Activated CD8-positive, alpha-beta T cell treated with anti-CD3 and anti-CD28 coated beads, Interleukin-2, amount 10 ng/mL, durations not matched to agents 7 days and 5 days (primary cell): ENCODE measurements around the gene TOR4A. TPM values are rescaled to one million over a fixed set of nuclear protein-coding genes. Genes with fewer than 3 reads are reported as not detected.
"Not testable (repeated sequence)": the region's sequence is repeated elsewhere in the genome, so short reads cannot be mapped to it uniquely, and the experiment has no call there.

Source experiments
- ATAC-seq: fragments of 150-1000 bp; cut with Tn5 transposase; one replicate; pipeline ENCODE4 v1.10.0; 2021; ENCODE audit warnings: moderate library complexity
- CTCF ChIA-PET: fragments of 350-600 bp; sonication (Branson Sonifier 250); formaldehyde crosslinking; loops from one replicate; lab custom pipeline; 2021; ENCODE audit warnings: antibody characterized with exemption; lab: Charles Lee
- POLR2A ChIA-PET: fragments of 350-600 bp; sonication (Branson Sonifier 250); formaldehyde crosslinking; loops from one replicate; lab custom pipeline; 2021; ENCODE audit warnings: antibody characterized with exemption; lab: Charles Lee
- DNase-seq: peaks from one replicate; pipeline ENCODE4 v3.0.0-alpha.2; 2020
- H3K27ac Mint-ChIP-seq: one replicate; pipeline ENCODE4 v1.8.0; 2021; ENCODE audit warnings: mild to moderate bottlenecking, mixed read lengths
- H3K27me3 Mint-ChIP-seq: one replicate; pipeline ENCODE4 v1.8.0; 2021; ENCODE audit warnings: low read depth, mixed read lengths
- H3K36me3 Mint-ChIP-seq: one replicate; pipeline ENCODE4 v1.8.0; 2021; ENCODE audit warnings: low read depth, mixed read lengths
- H3K4me1 Mint-ChIP-seq: one replicate; pipeline ENCODE4 v1.8.0; 2021; ENCODE audit warnings: low read depth, mixed read lengths
- H3K4me3 Mint-ChIP-seq: one replicate; pipeline ENCODE4 v1.8.0; 2021; ENCODE audit warnings: mild to moderate bottlenecking, mixed read lengths
- H3K9me3 Mint-ChIP-seq: one replicate; pipeline ENCODE4 v1.8.0; 2022; ENCODE audit warnings: mixed read lengths; ENCODE audit not compliant: insufficient read depth
- total RNA-seq, 2 experiments: library from RNA; stranded (reverse); gene quantifications; one replicate each; pipeline ENCODE4 v1.2.3, GENCODE V29; 2021

The TOR4A gene
- total RNA-seq, 2 experiments from 2014 or later, result 6.6 to 7.0 TPM

GRCh38 chr9:137240318-137240840, 37.1 kb upstream of the TOR4A start:
- H3K9me3 Mint-ChIP-seq, result no peaks in the 10 kb centered on the region
- no peaks in the 10 kb centered on the region for H3K27me3 Mint-ChIP-seq
- H3K27ac Mint-ChIP-seq, result peak overlapping the region; percentile 52
- peak overlapping the region; percentile 72 for H3K4me3 Mint-ChIP-seq
- CTCF ChIA-PET, result interaction anchor here (0.8 to 5.0 kb wide), 11 partner anchors 13 to 211 kb away, joined by 3 to 32 read pairs (median 3); partner anchors contain the start of genes CYSRT1, MAN1B1, NELFB and RNF208
- peaks cover 31% of the 10 kb centered on the region for H3K36me3 Mint-ChIP-seq
- H3K4me1 Mint-ChIP-seq, result peaks cover 40% of the 10 kb centered on the region
- DNase-seq (peak; percentile 75), ATAC-seq (peak; percentile 24)
- POLR2A ChIA-PET, result interaction anchor here (0.6 to 3.8 kb wide), 43 partner anchors 9 to 433 kb away, joined by 3 to 87 read pairs (median 4); partner anchors contain the start of genes CYSRT1, EHMT1, EXD3 and LRRC26

GRCh38 chr9:137240841-137241489, 36.6 kb upstream of the TOR4A start, which contains the start of gene TUBB4B:
TSS of gene TUBB4B (plus strand) at chr9:137241287. CDS start at chr9:137241361, 74 bp downstream.
- Mint-ChIP-seq H3K9me3 (no peaks in the 10 kb centered on the region), H3K4me1 (peaks cover 40% of the 10 kb centered on the region), H3K4me3 (peak within 1 kb of the TSS; percentile 86), H3K27ac (peak within 1 kb of the TSS; percentile 94), H3K36me3 (peaks cover 31% of the 10 kb centered on the region), H3K27me3 (no peaks in the 10 kb centered on the region)
- ATAC-seq, result peak; percentile 80
- ChIA-PET POLR2A (interaction anchor here (0.6 to 3.8 kb wide), 42 partner anchors 9 to 433 kb away, joined by 3 to 87 read pairs (median 4); partner anchors contain the start of genes CYSRT1, EHMT1, EXD3 and LRRC26), CTCF (interaction anchor here (0.9 to 5.0 kb wide), 9 partner anchors 14 to 212 kb away, joined by 3 to 32 read pairs (median 4); partner anchors contain the start of genes CYSRT1, NELFB, RNF208 and RNF224)
- DNase-seq, result peak; percentile 99

DNA sequence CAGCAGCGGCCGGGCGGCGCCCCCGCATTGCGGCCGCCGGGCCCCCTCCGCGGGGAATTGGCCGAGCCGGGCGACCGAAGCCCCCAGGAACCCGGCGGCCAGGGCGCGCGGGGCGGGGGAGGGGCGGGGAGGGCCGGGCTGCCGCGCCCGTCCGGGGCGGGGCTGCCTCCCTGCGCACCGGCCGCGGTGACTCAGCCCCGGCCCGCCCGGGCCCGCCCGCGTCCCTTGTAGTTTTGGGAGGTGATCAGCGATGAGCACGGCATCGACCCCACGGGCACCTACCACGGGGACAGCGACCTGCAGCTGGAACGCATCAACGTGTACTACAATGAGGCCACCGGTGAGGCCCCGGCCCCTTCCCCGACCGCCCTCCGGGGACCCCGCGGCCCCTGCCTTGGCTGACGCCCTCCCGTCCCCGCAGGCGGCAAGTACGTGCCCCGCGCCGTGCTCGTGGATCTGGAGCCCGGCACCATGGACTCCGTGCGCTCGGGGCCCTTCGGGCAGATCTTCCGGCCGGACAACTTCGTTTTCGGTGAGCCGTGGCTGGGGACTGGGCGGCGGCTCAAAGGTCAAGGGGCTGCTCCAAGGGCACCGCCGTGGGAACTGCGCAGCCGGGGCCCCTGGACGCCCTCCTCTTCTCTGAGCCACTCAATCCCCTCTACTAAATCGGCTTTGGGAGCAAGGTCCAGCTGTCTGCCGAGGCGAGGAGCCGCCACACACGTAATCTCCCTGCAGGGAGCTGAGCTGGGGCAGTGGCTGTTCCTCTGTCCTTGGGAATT, 35.8 kb upstream of the TOR4A start:
- ATAC-seq (peak; percentile 20), DNase-seq (peak; percentile 69)
- Mint-ChIP-seq H3K27ac (peak overlapping the region; percentile 87), H3K27me3 (no peaks in the 10 kb centered on the region), H3K4me1 (peaks cover 38% of the 10 kb centered on the region), H3K9me3 (no peaks in the 10 kb centered on the region), H3K4me3 (peak overlapping the region; percentile 86), H3K36me3 (peaks cover 31% of the 10 kb centered on the region)
- CTCF ChIA-PET, result interaction anchor here (1.3 to 5.0 kb wide), 4 partner anchors 13 to 146 kb away, joined by 3 to 32 read pairs (median 6); partner anchors contain the start of genes CYSRT1, NELFB and TOR4A
- POLR2A ChIA-PET, result interaction anchor here (0.8 to 3.8 kb wide), 18 partner anchors 13 to 377 kb away, joined by 3 to 87 read pairs (median 5); partner anchors contain the start of genes CYSRT1, EHMT1, EXD3 and MAN1B1

DNA sequence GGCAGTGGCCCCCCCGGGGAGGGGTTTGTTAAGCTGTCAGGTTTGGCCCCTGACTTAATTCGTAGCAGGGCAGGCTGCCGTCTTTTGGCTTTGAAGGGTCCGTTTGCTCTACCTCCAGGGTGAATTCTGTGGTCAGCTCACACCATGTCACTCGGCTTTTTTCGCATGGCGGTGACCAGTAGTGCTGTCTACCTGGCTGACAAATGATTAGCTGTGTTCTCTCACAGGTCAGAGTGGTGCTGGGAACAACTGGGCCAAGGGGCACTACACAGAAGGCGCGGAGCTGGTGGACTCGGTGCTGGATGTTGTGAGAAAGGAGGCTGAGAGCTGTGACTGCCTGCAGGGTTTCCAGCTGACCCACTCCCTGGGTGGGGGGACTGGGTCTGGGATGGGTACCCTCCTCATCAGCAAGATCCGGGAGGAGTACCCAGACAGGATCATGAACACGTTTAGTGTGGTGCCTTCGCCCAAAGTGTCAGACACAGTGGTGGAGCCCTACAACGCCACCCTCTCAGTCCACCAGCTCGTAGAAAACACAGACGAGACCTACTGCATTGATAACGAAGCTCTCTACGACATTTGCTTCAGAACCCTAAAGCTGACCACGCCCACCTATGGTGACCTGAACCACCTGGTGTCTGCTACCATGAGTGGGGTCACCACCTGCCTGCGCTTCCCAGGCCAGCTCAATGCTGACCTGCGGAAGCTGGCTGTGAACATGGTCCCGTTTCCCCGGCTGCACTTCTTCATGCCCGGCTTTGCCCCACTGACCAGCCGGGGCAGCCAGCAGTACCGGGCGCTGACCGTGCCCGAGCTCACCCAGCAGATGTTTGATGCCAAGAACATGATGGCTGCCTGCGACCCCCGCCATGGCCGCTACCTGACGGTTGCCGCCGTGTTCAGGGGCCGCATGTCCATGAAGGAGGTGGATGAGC, 35.0 kb upstream of the TOR4A start:
- ATAC-seq (no peak), DNase-seq (no peak)
- Mint-ChIP-seq H3K4me3 (peak overlapping the region; percentile 85), H3K36me3 (peaks cover 31% of the 10 kb centered on the region), H3K9me3 (no peaks in the 10 kb centered on the region), H3K27me3 (no peaks in the 10 kb centered on the region), H3K4me1 (peaks cover 35% of the 10 kb centered on the region), H3K27ac (peak overlapping the region; percentile 87)
- ChIA-PET POLR2A (interaction anchor here (0.8 to 3.8 kb wide), 6 partner anchors 12 to 172 kb away, joined by 3 to 87 read pairs (median 6); partner anchors contain the start of genes MAN1B1, NELFB, SAPCD2 and TPRN), CTCF (interaction anchor here (1.2 to 5.0 kb wide), 3 partner anchors 12 to 208 kb away, joined by 3 to 32 read pairs (median 3); partner anchors contain the start of gene NELFB)

GRCh38 chr9:137243266-137243625, 34.3 kb upstream of the TOR4A start:
- not testable (repeated sequence) for H3K27ac Mint-ChIP-seq, DNase-seq, ATAC-seq, H3K9me3 Mint-ChIP-seq, H3K27me3 Mint-ChIP-seq
- POLR2A ChIA-PET, result interaction anchor here (1.2 to 3.8 kb wide), 4 partner anchors 11 to 173 kb away, joined by 3 to 87 read pairs (median 8); partner anchors contain the start of genes MAN1B1, NELFB and SAPCD2
- H3K4me1 Mint-ChIP-seq, result peaks cover 32% of the 10 kb centered on the region
- CTCF ChIA-PET, result interaction anchor here (1.2 to 5.0 kb wide), 3 partner anchors 12 to 208 kb away, joined by 3 to 32 read pairs (median 3); partner anchors contain the start of gene NELFB
- peaks cover 31% of the 10 kb centered on the region for H3K36me3 Mint-ChIP-seq
- H3K4me3 Mint-ChIP-seq, result peak overlapping the region; percentile 85

DNA sequence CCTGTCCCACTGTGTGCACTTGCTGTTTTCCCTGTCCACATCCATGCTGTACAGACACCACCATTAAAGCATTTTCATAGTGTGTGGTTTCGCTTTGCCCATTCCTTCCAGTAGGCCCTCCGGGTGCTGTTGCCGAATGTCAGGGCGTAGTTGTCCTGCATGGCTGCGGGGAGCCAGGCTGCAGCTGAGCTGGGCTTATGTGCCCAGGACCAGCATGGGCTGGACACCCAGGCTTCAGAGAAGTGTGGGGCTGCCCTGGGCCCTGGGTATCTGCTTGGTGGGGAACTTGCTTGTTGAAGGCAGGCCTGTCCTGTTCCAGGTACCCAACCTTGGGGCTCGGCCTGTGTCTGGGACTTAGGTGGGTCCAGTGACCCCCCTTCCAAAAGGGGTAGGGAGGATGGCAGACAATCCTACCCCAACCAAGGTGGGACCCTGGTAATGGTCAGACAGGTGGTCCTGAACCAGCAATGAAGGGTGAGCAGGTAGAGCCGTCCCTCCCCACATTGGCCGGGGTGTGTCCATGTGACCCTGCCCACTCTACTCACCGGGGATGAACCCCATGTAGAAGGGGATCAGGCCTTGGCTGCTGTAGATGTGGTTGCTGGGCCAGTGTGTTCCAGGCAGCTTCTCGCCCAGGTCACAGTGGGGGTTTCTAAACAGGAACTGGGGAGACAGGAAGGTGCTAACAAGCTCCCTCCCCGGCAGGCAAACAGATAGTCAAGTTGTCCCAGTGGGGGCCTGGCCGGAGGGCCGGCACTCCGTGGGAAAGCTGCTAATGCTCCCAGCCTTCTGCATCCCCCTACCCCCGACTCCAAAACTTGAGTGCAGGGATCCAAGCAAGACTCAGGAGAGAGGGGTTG, 33.7 kb upstream of the TOR4A start:
- no peaks in the 10 kb centered on the region for H3K27me3 Mint-ChIP-seq
- ChIA-PET CTCF (interaction anchor here (1.3 kb wide), 1 partner anchor 43 kb away, joined by 3 read pairs; no protein-coding TSS in a partner anchor), POLR2A (interaction anchor here (1.0 to 3.8 kb wide), 5 partner anchors 11 to 174 kb away, joined by 3 to 87 read pairs (median 7); partner anchors contain the start of genes NELFB and SAPCD2)
- H3K27ac Mint-ChIP-seq, result peak overlapping the region; percentile 43
- peak overlapping the region; percentile 85 for H3K4me3 Mint-ChIP-seq
- H3K4me1 Mint-ChIP-seq, result peaks cover 26% of the 10 kb centered on the region
- H3K9me3 Mint-ChIP-seq, result no peaks in the 10 kb centered on the region
- ATAC-seq (no peak), DNase-seq (no peak)
- H3K36me3 Mint-ChIP-seq, result peaks cover 31% of the 10 kb centered on the region

GRCh38 chr9:137244486-137245449, 32.8 kb upstream of the TOR4A start:
- POLR2A ChIA-PET, result interaction anchor here (0.6 to 2.5 kb wide), 5 partner anchors 8 to 382 kb away, joined by 3 to 14 read pairs (median 3); partner anchors contain the start of gene NELFB
- DNase-seq (no peak), ATAC-seq (no peak)
- CTCF ChIA-PET, result interaction anchor here (1.0 to 1.2 kb wide), 2 partner anchors 8 to 10 kb away, joined by 3 to 5 read pairs; partner anchors contain the start of gene NELFB
- Mint-ChIP-seq H3K36me3 (peaks cover 27% of the 10 kb centered on the region), H3K4me1 (peaks cover 22% of the 10 kb centered on the region), H3K4me3 (no peak overlapping the region), H3K27me3 (no peaks in the 10 kb centered on the region), H3K27ac (peak overlapping the region; percentile 43), H3K9me3 (no peaks in the 10 kb centered on the region)

- H3K36me3 Mint-ChIP-seq, result peaks cover 27% of the 10 kb centered on the region
- H3K4me1 Mint-ChIP-seq, result peaks cover 22% of the 10 kb centered on the region
- DNase-seq (no peak), ATAC-seq (no peak)
- H3K4me3 Mint-ChIP-seq, result no peak overlapping the region
- POLR2A ChIA-PET, result interaction anchor here (0.6 to 2.5 kb wide), 3 partner anchors 9 to 343 kb away, joined by 3 to 14 read pairs (median 5); partner anchors contain the start of gene NELFB
- H3K27me3 Mint-ChIP-seq, result no peaks in the 10 kb centered on the region
- H3K27ac Mint-ChIP-seq, result no peak overlapping the region
- no peaks in the 10 kb centered on the region for H3K9me3 Mint-ChIP-seq
- CTCF ChIA-PET, result interaction anchor here (1.0 to 1.2 kb wide), 2 partner anchors 9 kb away, joined by 3 to 5 read pairs; partner anchors contain the start of gene NELFB
These were observed 31.8 kb upstream of the TOR4A start for GRCh38 chr9:137245450-137246421.
